Measurements from ENCODE around the gene GTF2E1. TPM values are rescaled to one million over a fixed set of nuclear protein-coding genes. Genes with fewer than 3 reads are reported as not detected.
A peak's percentile ranks its signal among the peaks of the same experiment; 100 is the strongest.
"Not testable (repeated sequence)": the region's sequence is repeated elsewhere in the genome, so short reads cannot be mapped to it uniquely, and the experiment has no call there.

Gene GTF2E1
- total RNA-seq, 1 donor from 2014 or later, result 59.0 TPM

- TF ChIP-seq CTCF (IDR thresholded peaks at IDR 0.05; ENCODE audit: unreplicated experiment), result no peak
- H3K9me3 Mint-ChIP-seq (ENCODE audit: unreplicated experiment), result no peaks in the 10 kb centered on the region
- no peak for DNase-seq (ENCODE audit: low spot score)
- no peak overlapping the region for H3K27ac Mint-ChIP-seq (ENCODE audit: unreplicated experiment)
- H3K27me3 Mint-ChIP-seq (ENCODE audit: unreplicated experiment), result no peaks in the 10 kb centered on the region
- no peaks in the 10 kb centered on the region for H3K4me1 Mint-ChIP-seq (ENCODE audit: unreplicated experiment)
- no peak overlapping the region for H3K4me3 Mint-ChIP-seq (ENCODE audit: unreplicated experiment)
- peaks cover 10% of the 10 kb centered on the region for H3K36me3 Mint-ChIP-seq (ENCODE audit: low read depth, unreplicated experiment)
These were observed 35.6 kb upstream of the GTF2E1 start for GRCh38 chr3:120706950-120707349.

GRCh38 chr3:120708408-120708807 lies 34.1 kb upstream of the GTF2E1 start:
- H3K4me1 Mint-ChIP-seq (ENCODE audit: unreplicated experiment), result peaks cover 4% of the 10 kb centered on the region
- H3K27ac Mint-ChIP-seq (ENCODE audit: unreplicated experiment), result no peak overlapping the region
- no peak for DNase-seq (ENCODE audit: low spot score)
- H3K36me3 Mint-ChIP-seq (ENCODE audit: low read depth, unreplicated experiment), result peaks cover 8% of the 10 kb centered on the region
- H3K4me3 Mint-ChIP-seq (ENCODE audit: unreplicated experiment), result no peak overlapping the region
- H3K27me3 Mint-ChIP-seq (ENCODE audit: unreplicated experiment), result no peaks in the 10 kb centered on the region
- no peak for TF ChIP-seq CTCF (IDR thresholded peaks at IDR 0.05; ENCODE audit: unreplicated experiment)
- H3K9me3 Mint-ChIP-seq (ENCODE audit: unreplicated experiment), result no peaks in the 10 kb centered on the region

- no peaks in the 10 kb centered on the region for H3K36me3 Mint-ChIP-seq (ENCODE audit: low read depth, unreplicated experiment)
- peaks cover 4% of the 10 kb centered on the region for H3K4me1 Mint-ChIP-seq (ENCODE audit: unreplicated experiment)
- no peaks in the 10 kb centered on the region for H3K9me3 Mint-ChIP-seq (ENCODE audit: unreplicated experiment)
- TF ChIP-seq CTCF (IDR thresholded peaks at IDR 0.05; ENCODE audit: unreplicated experiment), result no peak
- H3K4me3 Mint-ChIP-seq (ENCODE audit: unreplicated experiment), result no peak overlapping the region
- no peak overlapping the region for H3K27ac Mint-ChIP-seq (ENCODE audit: unreplicated experiment)
- no peak for DNase-seq (ENCODE audit: low spot score)
- H3K27me3 Mint-ChIP-seq (ENCODE audit: unreplicated experiment), result no peaks in the 10 kb centered on the region
These were observed 32.2 kb upstream of the GTF2E1 start for GRCh38 chr3:120710369-120710768.

GRCh38 chr3:120713262-120713661 lies 29.3 kb upstream of the GTF2E1 start:
- Mint-ChIP-seq H3K4me1 (ENCODE audit: unreplicated experiment) (peaks cover 4% of the 10 kb centered on the region), H3K4me3 (ENCODE audit: unreplicated experiment) (no peak overlapping the region), H3K27ac (ENCODE audit: unreplicated experiment) (no peak overlapping the region), H3K27me3 (ENCODE audit: unreplicated experiment) (no peaks in the 10 kb centered on the region), H3K9me3 (ENCODE audit: unreplicated experiment) (no peaks in the 10 kb centered on the region), H3K36me3 (ENCODE audit: low read depth, unreplicated experiment) (no peaks in the 10 kb centered on the region)
- no peak for TF ChIP-seq CTCF (IDR thresholded peaks at IDR 0.05; ENCODE audit: unreplicated experiment)
- DNase-seq (ENCODE audit: low spot score), result no peak

GRCh38 chr3:120719167-120719834 lies 23.2 kb upstream of the GTF2E1 start:
- DNase-seq (ENCODE audit: low spot score), result peak; percentile 43
- H3K27ac Mint-ChIP-seq (ENCODE audit: unreplicated experiment), result peak overlapping the region; percentile 85
- H3K4me1 Mint-ChIP-seq (ENCODE audit: unreplicated experiment); H3K27me3 Mint-ChIP-seq (ENCODE audit: unreplicated experiment); H3K36me3 Mint-ChIP-seq (ENCODE audit: low read depth, unreplicated experiment); H3K9me3 Mint-ChIP-seq (ENCODE audit: unreplicated experiment): not testable (repeated sequence)
- H3K4me3 Mint-ChIP-seq (ENCODE audit: unreplicated experiment), result peak overlapping the region; percentile 79

Measured in endothelial cell (in vitro differentiated cells).